Small intestine (tissue), 7 donors: ENCODE measurements around the gene ZNF529. TPM values are rescaled to one million over a fixed set of nuclear protein-coding genes. Genes with fewer than 3 reads are reported as not detected.

ENCODE experiments used
- DNase-seq, 2 donors: peaks; one replicate each; pipeline versions ENCODE4 v3.0.0 to v3.0.0-alpha.2; 2013
- FAIRE-seq: peaks from 2 replicates; lab custom pipeline; 2012; peaks lifted over from hg19 to GRCh38; lab: Jason Lieb, UNC
- H3K27ac ChIP-seq, 3 donors: one replicate each; pipeline ENCODE4 v1.5.1; 2013; ENCODE audit warnings: low read length in 2 of 3, mild to moderate bottlenecking in 2 of 3, control low read depth in 1 of 3, inconsistent platforms in 1 of 3, low read depth in 1 of 3, moderate library complexity in 1 of 3
- H3K27me3 ChIP-seq, 3 donors: one replicate each; pipeline ENCODE4 v1.6.1; 2013; ENCODE audit warnings: low read length in 3 of 3, inconsistent platforms in 1 of 3; ENCODE audit not compliant: control insufficient read depth in 3 of 3, insufficient read depth in 3 of 3
- H3K36me3 ChIP-seq, 3 donors: one replicate each; pipeline ENCODE4 v1.6.1; 2013; ENCODE audit warnings: low read length in 3 of 3, inconsistent platforms in 1 of 3, low read depth in 1 of 3, mild to moderate bottlenecking in 1 of 3, moderate library complexity in 1 of 3; ENCODE audit not compliant: control insufficient read depth in 3 of 3, insufficient read depth in 2 of 3
- H3K4me1 ChIP-seq, 3 donors: one replicate each; pipeline ENCODE4 v1.6.1; 2013; ENCODE audit warnings: low read length in 2 of 3, inconsistent platforms in 1 of 3, low read depth in 1 of 3, mild to moderate bottlenecking in 1 of 3, moderate library complexity in 1 of 3; ENCODE audit not compliant: control insufficient read depth in 3 of 3, insufficient read depth in 2 of 3
- H3K4me3 ChIP-seq, 3 donors: one replicate each; pipeline ENCODE4 v1.5.1; 2013; ENCODE audit warnings: low read length in 3 of 3, control low read depth in 1 of 3, inconsistent platforms in 1 of 3, low read depth in 1 of 3, mild to moderate bottlenecking in 1 of 3, moderate library complexity in 1 of 3
- H3K9me3 ChIP-seq, 2 donors: one replicate each; pipeline ENCODE4 v1.6.1; 2013; ENCODE audit warnings: low read depth in 1 of 2, low read length in 1 of 2; ENCODE audit not compliant: control insufficient read depth in 2 of 2, insufficient read depth in 1 of 2
- WGBS, 3 donors: extraction: QIAGEN DNeasy Blood & Tissue Kit; methylation state at CpG; one replicate each; pipeline ENCODE4 v1.1.7; 2013; 5-methylcytosine and 5-hydroxymethylcytosine counted together
- polyA plus RNA-seq, 4 donors: library from polyadenylated mRNA; stranded (reverse) in 3 of 4; unstranded in 1 of 4; fragments of 200-250 nt in 3 of 4; fragments of 120-200 nt in 1 of 4; gene quantifications; one replicate each; pipeline versions ENCODE4 v1.2.1 to v1.2.3, GENCODE V29; 2013
- donor health status: healthy with polysubstance abuse.
- donor health status: control.
- donor health status: control.
- donor health status: Bipolar disorder and iron deficiency.
- donor health status: healthy.

ZNF529 gene
- polyA plus RNA-seq, 4 donors = 0.81 to 16.1 (median 1.7) TPM

DNA sequence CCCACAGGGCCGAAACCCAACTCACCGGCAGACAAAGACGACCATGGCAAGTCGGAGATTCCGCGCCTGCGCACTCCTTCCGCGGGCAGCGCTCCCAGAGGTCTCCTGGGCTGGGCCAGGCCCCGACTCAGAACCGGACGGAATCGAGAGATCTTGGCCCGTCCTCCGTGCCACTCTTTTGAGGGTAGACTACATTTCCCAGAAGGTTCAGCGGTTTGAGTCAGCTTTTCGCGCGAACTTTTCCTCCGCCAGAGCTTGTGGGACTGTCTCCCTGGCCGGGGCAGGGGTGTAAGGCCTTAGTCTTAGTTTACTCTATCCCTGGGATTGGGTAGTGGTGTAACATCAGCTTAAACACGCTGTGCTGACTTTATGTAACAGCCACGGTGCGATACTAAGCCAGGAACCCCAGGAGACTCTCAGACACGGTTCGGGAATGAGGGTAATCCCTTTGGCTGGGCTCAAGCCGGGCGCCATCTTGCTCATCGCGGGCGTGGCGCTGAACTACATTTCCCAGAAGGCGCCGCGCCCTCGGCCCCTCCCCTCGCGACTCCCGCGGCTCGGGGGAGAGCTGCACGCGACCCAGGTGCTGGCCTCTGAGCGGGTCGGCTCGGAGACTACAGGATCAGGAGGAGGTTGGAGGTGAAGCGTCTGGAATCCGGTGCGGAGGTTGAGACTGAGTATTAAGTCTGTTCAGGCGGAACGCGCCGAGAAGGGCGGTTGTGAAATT lies 44.7 kb downstream of the ZNF529 start, which contains the start of gene ZNF260:
ZNF260 (minus strand) TSS at position 78 of the 727 bp plus-strand sequence. CDS start 13,033 bp downstream, outside the sequence.
- DNase-seq = peak; percentile 98 to 99
- H3K27me3 ChIP-seq = no peaks in the 10 kb centered on the region
- peak within 1 kb of the TSS; percentile 46 to 85 (median 83) for H3K4me3 ChIP-seq
- peak within 1 kb of the TSS; percentile 88 to 94 (median 90) for H3K27ac ChIP-seq
- 0% methylated on average over 53 to 55 of the region's 55 CpGs for WGBS, 3 donors
- H3K4me1 ChIP-seq = peaks cover 0 to 4% (median 3%) of the 10 kb centered on the region in 3 donors
- peaks cover 4 to 7% (median 7%) of the 10 kb centered on the region in 3 donors for H3K36me3 ChIP-seq
- FAIRE-seq = no peak
- peaks cover 0 to 35% of the 10 kb centered on the region in 2 donors for H3K9me3 ChIP-seq

DNA sequence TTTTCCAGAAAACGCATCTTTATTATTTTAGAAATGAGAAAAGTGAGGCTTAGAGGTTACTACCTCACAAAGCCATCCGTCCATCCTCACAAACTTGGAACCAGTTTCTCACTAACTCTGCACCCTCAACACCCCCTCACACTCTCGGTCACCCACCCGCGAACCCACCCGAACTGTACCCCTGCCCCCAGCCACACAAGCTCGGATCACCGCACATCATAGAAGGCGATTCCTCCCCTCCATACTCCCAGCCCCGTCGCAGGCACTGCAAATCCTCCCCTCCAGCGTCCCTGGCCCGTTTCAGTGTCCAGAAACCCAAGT lies 45.3 kb downstream of the ZNF529 start:
- WGBS, 3 donors = 0 to 2% (median 1%) methylated on average over 13 of the region's 13 CpGs
- Histone ChIP-seq H3K27ac (peak overlapping the region; percentile 88 to 94 (median 90)), H3K27me3 (no peaks in the 10 kb centered on the region), H3K36me3 (peaks cover 4 to 7% (median 7%) of the 10 kb centered on the region in 3 donors), H3K4me3 (peak overlapping the region; percentile 46 to 85 (median 83)), H3K9me3 (peaks cover 0 to 36% of the 10 kb centered on the region in 2 donors), H3K4me1 (peaks cover 0 to 4% (median 3%) of the 10 kb centered on the region in 3 donors)
- DNase-seq (no peak), FAIRE-seq (no peak)

DNA sequence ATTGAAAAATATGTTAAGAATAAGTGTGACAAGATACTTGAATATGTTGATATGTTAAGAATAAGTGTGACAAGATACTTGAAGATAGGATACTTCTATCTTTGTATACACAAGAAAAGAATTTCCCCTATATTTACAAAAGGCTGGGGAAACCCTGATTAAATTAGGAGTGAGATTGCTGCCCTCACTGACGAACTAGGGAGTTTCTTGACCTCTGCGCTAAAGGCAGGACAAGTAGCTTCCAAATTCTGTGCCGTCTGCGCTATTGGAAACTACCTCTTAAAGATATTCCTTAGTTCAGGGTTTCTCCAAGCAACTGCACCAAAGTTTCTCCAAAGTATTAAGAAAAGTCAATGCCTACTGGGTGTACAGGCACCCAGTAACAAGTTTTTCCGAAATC lies 45.8 kb downstream of the ZNF529 start:
- FAIRE-seq = no peak
- H3K4me1 ChIP-seq = peaks cover 0 to 4% (median 3%) of the 10 kb centered on the region in 3 donors
- 12 to 29% (median 13%) methylated on average over 5 of the region's 5 CpGs for WGBS, 3 donors
- peaks cover 0 to 35% of the 10 kb centered on the region in 2 donors for H3K9me3 ChIP-seq
- H3K36me3 ChIP-seq = peaks cover 4 to 10% (median 7%) of the 10 kb centered on the region in 3 donors
- DNase-seq = peak; percentile 1 to 37
- peak overlapping the region in 2 of 3 donors; percentile 83 to 85 for H3K4me3 ChIP-seq
- no peaks in the 10 kb centered on the region for H3K27me3 ChIP-seq
- H3K27ac ChIP-seq = peak overlapping the region in 1 of 3 donors; percentile 94

DNA sequence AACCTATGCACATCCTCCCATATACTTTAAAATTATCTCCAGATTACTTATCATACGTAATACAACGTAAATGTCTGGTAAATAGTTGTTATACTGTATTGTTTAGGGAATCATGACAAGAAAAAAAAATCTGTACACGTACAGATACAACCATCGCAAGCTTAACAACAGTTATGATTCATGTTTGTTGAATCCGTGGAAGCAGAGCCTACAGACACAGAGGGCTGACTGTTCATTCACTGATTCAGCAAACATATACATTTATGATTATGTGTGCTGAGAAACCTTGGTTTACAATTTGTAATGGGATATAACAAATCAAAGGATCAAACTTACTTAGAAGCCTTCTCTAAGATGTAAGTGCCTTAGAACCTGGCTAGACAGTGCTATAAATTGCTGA lies 46.5 kb downstream of the ZNF529 start:
- H3K36me3 ChIP-seq = peaks cover 4 to 12% (median 7%) of the 10 kb centered on the region in 3 donors
- FAIRE-seq (no peak), DNase-seq (no peak)
- WGBS, 3 donors = 78 to 89% (median 88%) methylated on average over 5 of the region's 5 CpGs
- H3K4me3 ChIP-seq = no peak overlapping the region
- peaks cover 0 to 4% (median 3%) of the 10 kb centered on the region in 3 donors for H3K4me1 ChIP-seq
- H3K9me3 ChIP-seq = peaks cover 0 to 34% of the 10 kb centered on the region in 2 donors
- no peaks in the 10 kb centered on the region for H3K27me3 ChIP-seq
- H3K27ac ChIP-seq = no peak overlapping the region

DNA sequence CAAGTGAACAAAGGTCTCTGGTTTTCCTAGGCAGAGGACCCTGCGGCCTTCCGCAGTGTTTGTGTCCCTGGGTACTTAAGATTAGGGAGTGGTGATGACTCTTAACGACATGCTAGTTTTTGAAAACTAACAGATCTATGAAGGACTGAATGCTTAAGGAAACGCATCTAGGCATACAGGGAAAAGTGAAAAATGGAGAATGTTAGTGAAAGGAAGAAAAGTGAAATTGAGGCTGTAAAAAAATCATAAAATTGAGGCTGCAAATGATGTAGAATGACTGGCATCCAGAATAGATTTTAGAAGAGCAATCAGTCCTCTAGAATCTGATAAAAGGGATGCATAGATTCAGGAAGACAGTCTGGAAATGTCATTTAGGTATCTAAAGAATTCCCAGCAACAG lies 48.5 kb downstream of the ZNF529 start:
- H3K36me3 ChIP-seq = peaks cover 4 to 14% (median 10%) of the 10 kb centered on the region in 3 donors
- H3K9me3 ChIP-seq = peaks cover 0 to 45% of the 10 kb centered on the region in 2 donors
- no peak overlapping the region for H3K27ac ChIP-seq
- no peaks in the 10 kb centered on the region for H3K27me3 ChIP-seq
- no peak for DNase-seq
- 87 to 99% (median 92%) methylated on average over 4 of the region's 4 CpGs for WGBS, 3 donors
- no peak overlapping the region for H3K4me3 ChIP-seq
- H3K4me1 ChIP-seq = peaks cover 0 to 4% (median 3%) of the 10 kb centered on the region in 3 donors
- no peak for FAIRE-seq

DNA sequence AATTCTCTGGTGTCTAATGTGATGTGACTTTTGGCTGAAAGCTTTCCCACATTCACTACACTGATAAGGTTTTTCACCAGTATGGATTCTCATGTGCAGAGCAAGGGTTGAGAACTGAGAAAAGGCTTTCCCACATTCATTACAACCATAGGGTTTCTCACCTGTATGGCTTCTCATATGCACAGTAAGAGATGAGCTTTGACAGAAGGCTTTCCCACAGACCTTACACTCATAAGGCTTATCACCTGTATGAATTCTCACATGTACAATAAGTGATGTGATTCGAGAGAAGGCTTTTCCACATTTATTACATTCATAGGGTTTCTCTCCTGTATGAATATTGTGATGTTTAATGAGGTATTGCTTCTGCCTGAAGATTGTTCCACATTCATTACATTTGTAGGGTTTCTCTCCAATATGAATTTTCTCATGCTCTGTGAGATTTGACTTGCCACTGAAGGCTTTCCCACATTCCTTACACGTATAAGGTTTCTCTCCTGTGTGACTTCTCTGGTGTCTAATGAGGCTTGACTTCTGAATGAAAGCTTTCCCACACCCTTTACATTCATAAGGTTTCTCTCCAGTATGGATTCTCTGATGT lies 59.0 kb downstream of the ZNF529 start:
- FAIRE-seq = no peak
- Histone ChIP-seq H3K4me1 (no peaks in the 10 kb centered on the region), H3K4me3 (no peak overlapping the region), H3K27me3 (no peaks in the 10 kb centered on the region), H3K36me3 (peaks cover 15 to 21% (median 20%) of the 10 kb centered on the region in 3 donors), H3K9me3 (peaks cover under 1 to 54% of the 10 kb centered on the region in 2 donors), H3K27ac (no peak overlapping the region)
- DNase-seq = no peak
- 98 to 100% (median 98%) methylated on average over 2 of the region's 2 CpGs for WGBS, 3 donors

DNA sequence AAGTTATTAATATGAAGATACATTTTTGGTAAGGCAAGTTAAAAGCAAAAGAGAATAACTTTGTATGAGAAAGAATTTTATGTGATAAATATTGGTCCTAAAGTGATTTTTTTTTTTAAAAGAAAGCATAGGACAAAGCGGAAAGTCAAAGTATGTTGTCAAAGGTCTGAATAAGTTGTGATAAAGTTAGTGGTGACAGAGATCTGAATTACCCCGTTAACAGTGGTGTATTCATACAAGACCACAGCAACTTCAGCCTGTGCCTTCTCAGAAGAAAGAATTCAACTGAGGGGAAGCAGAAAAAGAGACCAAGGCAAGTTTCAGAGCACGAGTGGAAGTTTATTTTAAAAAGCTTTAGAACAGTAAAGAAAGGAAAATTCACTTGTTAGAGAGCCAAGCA lies 64.8 kb downstream of the ZNF529 start:
- no peaks in the 10 kb centered on the region for H3K27me3 ChIP-seq
- 88 to 90% (median 89%) methylated on average over 3 of the region's 3 CpGs for WGBS, 3 donors
- no peaks in the 10 kb centered on the region for H3K4me1 ChIP-seq
- FAIRE-seq (no peak), DNase-seq (no peak)
- no peak overlapping the region for H3K4me3 ChIP-seq
- peaks cover 4 to 60% of the 10 kb centered on the region in 2 donors for H3K9me3 ChIP-seq
- H3K36me3 ChIP-seq = no peaks in the 10 kb centered on the region
- H3K27ac ChIP-seq = no peak overlapping the region

DNA sequence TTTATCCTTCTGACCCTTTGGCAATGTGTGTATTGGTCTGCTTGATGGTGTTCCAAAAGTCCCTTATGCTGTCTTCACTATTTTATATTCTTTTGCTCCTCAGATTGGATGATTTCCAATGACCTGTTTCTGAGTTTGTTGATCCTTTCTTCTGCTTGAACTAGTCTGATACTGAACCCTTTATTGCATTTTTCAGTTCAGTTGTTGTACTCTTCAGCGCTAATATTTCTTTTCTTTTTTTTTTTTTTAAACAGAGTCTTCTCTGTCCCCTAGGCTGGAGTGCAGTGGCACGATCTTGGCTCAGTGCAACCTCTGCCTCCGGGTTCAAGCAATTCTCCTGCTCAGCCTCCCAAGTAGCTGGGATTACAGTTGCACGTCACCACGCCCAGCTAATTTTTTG lies 71.1 kb downstream of the ZNF529 start:
- no peak for DNase-seq
- 88 to 91% (median 88%) methylated on average over 5 of the region's 5 CpGs for WGBS, 3 donors
- no peak overlapping the region for H3K27ac ChIP-seq
- peaks cover 9 to 61% of the 10 kb centered on the region in 2 donors for H3K9me3 ChIP-seq
- H3K4me1 ChIP-seq = no peaks in the 10 kb centered on the region
- H3K4me3 ChIP-seq = no peak overlapping the region
- no peaks in the 10 kb centered on the region for H3K27me3 ChIP-seq
- no peaks in the 10 kb centered on the region for H3K36me3 ChIP-seq
- no peak for FAIRE-seq
